HepG2 (cell line): ENCODE measurements around the gene THADA. TPM values are rescaled to one million over a fixed set of nuclear protein-coding genes. Genes with fewer than 3 reads are reported as not detected.
A peak's percentile ranks its signal among the peaks of the same experiment; 100 is the strongest.
"Not testable (repeated sequence)": the region's sequence is repeated elsewhere in the genome, so short reads cannot be mapped to it uniquely, and the experiment has no call there.

ENCODE experiments used
- ATAC-seq: fragments of 200-7000 bp; cut with Tn5 transposase; 3 replicates; pipeline ENCODE4 v1.9.1; 2020; ENCODE audit warnings: mild to moderate bottlenecking, moderate library complexity
- BruUV-seq: library from RNA; stranded (reverse); fragments of 400-500 nt; replicated peaks from 2 replicates; lab custom pipeline; 2021; lab: Mats Ljungman, UMichigan
- CTCF ChIA-PET: fragments of 300-600 bp; formaldehyde crosslinking; extraction: SDS; loops from one replicate; lab custom pipeline; 2021; ENCODE audit warnings: low total read pairs, inconsistent platforms, low intra/inter-chr PET ratio; lab: Yijun Ruan, JAX
- POLR2A ChIA-PET: fragments of 350-600 bp; sonication (Branson Sonifier 250); formaldehyde crosslinking; loops from one replicate; lab custom pipeline; 2020; ENCODE audit warnings: antibody characterized with exemption, inconsistent platforms; lab: Yijun Ruan, JAX
- DNase-seq: peaks from one replicate; pipeline ENCODE4 v3.0.0-alpha.2; 2015; ENCODE audit warnings: low spot score
- FAIRE-seq: peaks from 3 replicates; lab custom pipeline; 2011; peaks lifted over from hg19 to GRCh38; lab: Jason Lieb, UNC
- H2AFZ ChIP-seq: one replicate; pipeline ENCODE4 v1.6.1; 2011; ENCODE audit warnings: low read length, inconsistent platforms
- H3K27ac ChIP-seq: fragments of 300-600 bp; 3 replicates; pipeline ENCODE4 v1.8.0; 2011; ENCODE audit warnings: mixed run types, mild to moderate bottlenecking, mixed read lengths, low read length, inconsistent platforms; ENCODE audit not compliant: insufficient read depth; ENCODE audit errors: extremely low read length
- H3K27me3 ChIP-seq, 2 experiments: fragments of 200-600 bp in 1 of 2; 2 replicates in 1 of 2; 3 replicates in 1 of 2; pipeline versions ENCODE4 v1.6.0 to v1.8.0; 2011; ENCODE audit warnings: low read length in 2 of 2, mild to moderate bottlenecking in 2 of 2, moderate library complexity in 2 of 2, inconsistent platforms in 1 of 2; ENCODE audit not compliant: insufficient read depth in 2 of 2, control insufficient read depth in 1 of 2
- H3K36me3 ChIP-seq, 2 experiments: fragments of 200-600 bp in 1 of 2; replicated peaks in 1 of 2; 2 replicates in 1 of 2; 3 replicates in 1 of 2; pipeline versions ENCODE4 v1.5.1 to v1.8.0; 2011; ENCODE audit warnings: low read length in 2 of 2, inconsistent platforms in 1 of 2; ENCODE audit not compliant: insufficient read depth in 2 of 2, control insufficient read depth in 1 of 2
- H3K4me1 ChIP-seq: 2 replicates; pipeline ENCODE4 v1.5.1; 2012; ENCODE audit warnings: low read length, inconsistent platforms; ENCODE audit not compliant: insufficient read depth
- H3K4me2 ChIP-seq: 2 replicates; pipeline ENCODE4 v1.6.0; 2011; ENCODE audit warnings: low read depth, low read length, inconsistent platforms
- H3K4me3 ChIP-seq, 3 experiments: fragments of 200-600 bp in 1 of 3; sonication (generic), shearing (Covaris generic) in 1 of 3; replicated peaks in 1 of 3; 2 replicates each; pipeline ENCODE4 v1.5.1; 2011 to 2016; ENCODE audit warnings: low read length in 3 of 3, inconsistent platforms in 2 of 3, low read depth in 2 of 3, mild to moderate bottlenecking in 2 of 3, control low read depth in 1 of 3, mixed read lengths in 1 of 3; ENCODE audit not compliant: insufficient read depth in 1 of 3
- H3K79me2 ChIP-seq: one replicate; pipeline ENCODE4 v1.6.1; 2011; ENCODE audit warnings: low read length, inconsistent platforms; ENCODE audit not compliant: insufficient read depth
- H3K9ac ChIP-seq: 2 replicates; pipeline ENCODE4 v1.6.0; 2011; ENCODE audit warnings: mild to moderate bottlenecking, low read depth, low read length, inconsistent platforms; ENCODE audit not compliant: insufficient read depth
- H3K9me3 ChIP-seq: 2 replicates; pipeline ENCODE4 v1.5.1; 2012; ENCODE audit warnings: mild to moderate bottlenecking, low read length
- H4K20me1 ChIP-seq: 2 replicates; pipeline ENCODE4 v1.6.0; 2011; ENCODE audit warnings: inconsistent platforms, mild to moderate bottlenecking, low read length, moderate library complexity; ENCODE audit not compliant: insufficient read depth
- WGBS: methylation state at CpG from one replicate; pipeline ENCODE4 v1.1.6; 2017; ENCODE audit warnings: low lambda C conversion rate; 5-methylcytosine and 5-hydroxymethylcytosine counted together
- in situ Hi-C: cut with HindIII; loops from 2 replicates; pipeline ENCODE4 v1.10.0; 2017; ENCODE audit warnings: low pct_unique_long_range_greater_than_20kb; ENCODE audit not compliant: extremely low pct_ligation_motif_present
- intact Hi-C: fragments of 100-400 bp; cut with micrococcal nuclease; formaldehyde crosslinking; loops from one replicate; pipeline ENCODE4 v1.10.0; 2022; ENCODE audit not compliant: unreplicated experiment
- polyA plus RNA-seq, 8 experiments: library from polyadenylated mRNA; depleted of rRNA in 3 of 8; stranded (reverse) in 7 of 8; unstranded in 1 of 8; fragments of >200 nt; fragmentation: Illumina TruSeq in 4 of 8; extraction: Trizol in 4 of 8; gene quantifications; 2 replicates each; pipeline versions ENCODE4 v1.2.1 to v1.2.3, GENCODE V29; 2011 to 2016; ENCODE audit warnings: low read depth in 4 of 8, missing spikeins in 1 of 8, mixed read lengths in 1 of 8; ENCODE audit not compliant: insufficient read depth in 1 of 8
- total RNA-seq, 5 experiments: library from RNA; depleted of rRNA; stranded (reverse); fragments of >200 nt; fragmentation: Illumina TruSeq; extraction: Trizol; gene quantifications; 2 replicates each; pipeline ENCODE4 v1.2.3, GENCODE V29; 2016; ENCODE audit warnings: low read depth in 1 of 5
- TF ChIP-seq, protein P1 (sequence below): sonication (generic); formaldehyde crosslinking; IDR thresholded peaks from 2 replicates; pipeline ENCODE4 v1.4.0; 2020; ENCODE audit warnings: missing genetic modification reagents, borderline replicate concordance
- TF ChIP-seq, protein P2 (sequence below): sonication (generic); formaldehyde crosslinking; IDR thresholded peaks from 2 replicates; pipeline ENCODE4 v1.5.1; 2020; ENCODE audit warnings: mild to moderate bottlenecking, missing genetic modification reagents, moderate library complexity

Gene THADA
- total and polyA plus RNA-seq, 2 of the 13 experiments (the other 11 are each of a cell fraction or from before 2014, with no cell fraction given) = 12.7 to 21.7 TPM

DNA sequence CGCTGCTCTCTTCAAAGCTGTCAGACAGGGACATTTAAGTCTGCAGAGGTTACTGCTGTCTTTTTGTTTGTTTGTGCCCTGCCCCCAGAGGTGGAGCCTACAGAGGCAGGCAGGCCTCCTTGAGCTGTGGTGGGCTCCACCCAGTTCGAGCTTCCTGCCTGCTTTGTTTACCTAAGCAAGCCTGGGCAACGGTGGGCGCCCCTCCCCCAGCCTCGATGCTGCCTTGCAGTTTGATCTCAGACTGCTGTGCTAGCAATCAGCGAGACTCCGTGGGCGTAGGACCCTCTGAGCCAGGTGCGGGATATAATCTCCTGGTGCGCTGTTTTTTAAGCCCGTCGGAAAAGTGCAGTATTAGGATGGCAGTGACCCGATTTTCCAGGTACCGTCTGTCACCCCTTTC lies 47.5 kb downstream of the THADA start:
- DNase-seq, H3K79me2 ChIP-seq, H4K20me1 ChIP-seq, H3K36me3 ChIP-seq, ATAC-seq, BruUV-seq, in situ Hi-C loops, FAIRE-seq, H3K9me3 ChIP-seq, POLR2A ChIA-PET, H2AFZ ChIP-seq, H3K4me2 ChIP-seq, CTCF ChIA-PET, H3K27ac ChIP-seq, H3K4me1 ChIP-seq, H3K27me3 ChIP-seq, H3K9ac ChIP-seq, H3K4me3 ChIP-seq: not testable (repeated sequence)
- intact Hi-C loops = loop anchor here (10.0 kb wide), 1 partner anchor 694 kb away; no protein-coding TSS in a partner anchor
- TF ChIP-seq, protein P1, sequence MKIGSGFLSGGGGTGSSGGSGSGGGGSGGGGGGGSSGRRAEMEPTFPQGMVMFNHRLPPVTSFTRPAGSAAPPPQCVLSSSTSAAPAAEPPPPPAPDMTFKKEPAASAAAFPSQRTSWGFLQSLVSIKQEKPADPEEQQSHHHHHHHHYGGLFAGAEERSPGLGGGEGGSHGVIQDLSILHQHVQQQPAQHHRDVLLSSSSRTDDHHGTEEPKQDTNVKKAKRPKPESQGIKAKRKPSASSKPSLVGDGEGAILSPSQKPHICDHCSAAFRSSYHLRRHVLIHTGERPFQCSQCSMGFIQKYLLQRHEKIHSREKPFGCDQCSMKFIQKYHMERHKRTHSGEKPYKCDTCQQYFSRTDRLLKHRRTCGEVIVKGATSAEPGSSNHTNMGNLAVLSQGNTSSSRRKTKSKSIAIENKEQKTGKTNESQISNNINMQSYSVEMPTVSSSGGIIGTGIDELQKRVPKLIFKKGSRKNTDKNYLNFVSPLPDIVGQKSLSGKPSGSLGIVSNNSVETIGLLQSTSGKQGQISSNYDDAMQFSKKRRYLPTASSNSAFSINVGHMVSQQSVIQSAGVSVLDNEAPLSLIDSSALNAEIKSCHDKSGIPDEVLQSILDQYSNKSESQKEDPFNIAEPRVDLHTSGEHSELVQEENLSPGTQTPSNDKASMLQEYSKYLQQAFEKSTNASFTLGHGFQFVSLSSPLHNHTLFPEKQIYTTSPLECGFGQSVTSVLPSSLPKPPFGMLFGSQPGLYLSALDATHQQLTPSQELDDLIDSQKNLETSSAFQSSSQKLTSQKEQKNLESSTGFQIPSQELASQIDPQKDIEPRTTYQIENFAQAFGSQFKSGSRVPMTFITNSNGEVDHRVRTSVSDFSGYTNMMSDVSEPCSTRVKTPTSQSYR (CRISPR knock-in tag) = peak; percentile 30; the same call in 1 of the 2 replicates
- TF ChIP-seq, protein P2, sequence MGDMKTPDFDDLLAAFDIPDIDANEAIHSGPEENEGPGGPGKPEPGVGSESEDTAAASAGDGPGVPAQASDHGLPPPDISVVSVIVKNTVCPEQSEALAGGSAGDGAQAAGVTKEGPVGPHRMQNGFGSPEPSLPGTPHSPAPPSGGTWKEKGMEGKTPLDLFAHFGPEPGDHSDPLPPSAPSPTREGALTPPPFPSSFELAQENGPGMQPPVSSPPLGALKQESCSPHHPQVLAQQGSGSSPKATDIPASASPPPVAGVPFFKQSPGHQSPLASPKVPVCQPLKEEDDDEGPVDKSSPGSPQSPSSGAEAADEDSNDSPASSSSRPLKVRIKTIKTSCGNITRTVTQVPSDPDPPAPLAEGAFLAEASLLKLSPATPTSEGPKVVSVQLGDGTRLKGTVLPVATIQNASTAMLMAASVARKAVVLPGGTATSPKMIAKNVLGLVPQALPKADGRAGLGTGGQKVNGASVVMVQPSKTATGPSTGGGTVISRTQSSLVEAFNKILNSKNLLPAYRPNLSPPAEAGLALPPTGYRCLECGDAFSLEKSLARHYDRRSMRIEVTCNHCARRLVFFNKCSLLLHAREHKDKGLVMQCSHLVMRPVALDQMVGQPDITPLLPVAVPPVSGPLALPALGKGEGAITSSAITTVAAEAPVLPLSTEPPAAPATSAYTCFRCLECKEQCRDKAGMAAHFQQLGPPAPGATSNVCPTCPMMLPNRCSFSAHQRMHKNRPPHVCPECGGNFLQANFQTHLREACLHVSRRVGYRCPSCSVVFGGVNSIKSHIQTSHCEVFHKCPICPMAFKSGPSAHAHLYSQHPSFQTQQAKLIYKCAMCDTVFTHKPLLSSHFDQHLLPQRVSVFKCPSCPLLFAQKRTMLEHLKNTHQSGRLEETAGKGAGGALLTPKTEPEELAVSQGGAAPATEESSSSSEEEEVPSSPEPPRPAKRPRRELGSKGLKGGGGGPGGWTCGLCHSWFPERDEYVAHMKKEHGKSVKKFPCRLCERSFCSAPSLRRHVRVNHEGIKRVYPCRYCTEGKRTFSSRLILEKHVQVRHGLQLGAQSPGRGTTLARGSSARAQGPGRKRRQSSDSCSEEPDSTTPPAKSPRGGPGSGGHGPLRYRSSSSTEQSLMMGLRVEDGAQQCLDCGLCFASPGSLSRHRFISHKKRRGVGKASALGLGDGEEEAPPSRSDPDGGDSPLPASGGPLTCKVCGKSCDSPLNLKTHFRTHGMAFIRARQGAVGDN (CRISPR knock-in tag) = 0 out of 2 replicates have a peak, but pooled peaks have one; percentile 15
- 90% methylated on average over 13 of the region's 14 CpGs for WGBS
